ENCODE measurements around the gene TTC6.

The TTC6 gene

GRCh38 chr14:37597914-37598746, 2.7 kb downstream of the TTC6 start:
- DNase-seq, result peak; percentile 59

GRCh38 chr14:37598747-37599506, 3.5 kb downstream of the TTC6 start:
- DNase-seq, result peak; percentile 41

GRCh38 chr14:37599507-37600368, 4.3 kb downstream of the TTC6 start:
- peak; percentile 65 for DNase-seq

GRCh38 chr14:37600880-37601741, 5.7 kb downstream of the TTC6 start:
- no peak for DNase-seq

GRCh38 chr14:37601865-37602264, 6.4 kb downstream of the TTC6 start:
- no peak for DNase-seq

GRCh38 chr14:37602605-37603453, 7.4 kb downstream of the TTC6 start:
- DNase-seq, result no peak

- DNase-seq, result no peak
Observed at GRCh38 chr14:37603688-37604251, 8.3 kb downstream of the TTC6 start.

- DNase-seq, result no peak
Observed at GRCh38 chr14:37606678-37607077, 11.2 kb downstream of the TTC6 start.

GRCh38 chr14:37608649-37609048, 13.2 kb downstream of the TTC6 start:
- DNase-seq, result no peak

- no peak for DNase-seq
Observed at GRCh38 chr14:37610945-37611523, 15.6 kb downstream of the TTC6 start.

GRCh38 chr14:37615582-37616289, 20.3 kb downstream of the TTC6 start:
- no peak for DNase-seq

- no peak for DNase-seq
Observed at GRCh38 chr14:37616853-37617252, 21.4 kb downstream of the TTC6 start.

GRCh38 chr14:37617864-37618365, 22.5 kb downstream of the TTC6 start:
- no peak for DNase-seq

- no peak for DNase-seq
Observed at GRCh38 chr14:37618498-37619028, 23.1 kb downstream of the TTC6 start.

- no peak for DNase-seq
Observed at GRCh38 chr14:37620856-37621255, 25.4 kb downstream of the TTC6 start.

GRCh38 chr14:37622231-37622923, 26.9 kb downstream of the TTC6 start:
- DNase-seq, result peak; percentile 81

GRCh38 chr14:37623426-37623951, 28.1 kb downstream of the TTC6 start:
- DNase-seq, result no peak

- no peak for DNase-seq
Observed at GRCh38 chr14:37623971-37624370, 28.5 kb downstream of the TTC6 start.

Data from right kidney (tissue), 1 donor.